HG03460 (cell line): ENCODE data around the gene MAS1.

Experiments
- ATAC-seq: cut with Tn5 transposase; IDR thresholded peaks from one replicate; pipeline ENCODE4 v1.9.1; 2021; ENCODE audit not compliant: unreplicated experiment

The MAS1 gene

GRCh38 chr6:159879856-159880255 is 10.9 kb upstream of the MAS1 start:
- ATAC-seq: no peak

GRCh38 chr6:159880412-159880975 is 10.3 kb upstream of the MAS1 start:
- ATAC-seq: no peak

DNA sequence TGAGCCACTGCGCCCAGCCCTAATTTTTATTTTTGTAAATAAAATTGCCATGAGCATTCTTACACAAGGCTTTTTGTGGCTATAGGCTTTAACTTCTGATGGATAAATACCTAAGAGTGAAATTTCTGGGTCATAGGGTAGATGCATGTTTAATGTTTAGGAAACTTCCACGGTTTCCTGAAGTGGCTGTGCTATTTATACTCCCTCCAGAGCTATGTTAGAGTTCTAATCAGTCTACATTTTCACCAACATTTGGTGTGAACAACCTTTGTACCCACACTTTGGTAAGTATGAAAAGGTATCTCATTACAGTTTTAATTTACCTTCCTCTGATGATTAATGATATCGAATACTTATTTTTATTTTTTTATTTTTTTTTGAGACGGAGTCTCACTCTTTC is 6.1 kb upstream of the MAS1 start:
- no peak for ATAC-seq

DNA sequence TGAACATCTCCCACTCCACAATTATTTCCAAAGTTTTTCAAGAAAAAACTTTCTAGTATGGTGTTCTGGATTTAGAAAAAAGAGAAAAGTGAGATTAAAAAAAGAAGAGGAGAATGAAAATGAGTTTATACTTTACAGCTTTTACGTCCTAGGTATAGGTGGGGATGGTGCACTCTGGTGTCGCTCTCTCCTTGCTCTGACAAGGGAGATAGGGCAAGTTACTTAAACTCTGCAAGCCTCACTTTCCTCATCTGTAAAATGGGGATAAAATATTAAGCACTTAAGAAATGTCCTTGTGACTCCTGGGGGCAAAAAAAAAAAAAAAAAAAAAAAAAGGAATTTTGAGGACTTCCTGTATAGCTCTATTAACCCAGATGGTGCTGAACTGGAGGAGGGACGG is 4.5 kb upstream of the MAS1 start:
- ATAC-seq: no peak

- ATAC-seq: no peak
Measured at GRCh38 chr6:159887146-159887545, 3.6 kb upstream of the MAS1 start.

DNA sequence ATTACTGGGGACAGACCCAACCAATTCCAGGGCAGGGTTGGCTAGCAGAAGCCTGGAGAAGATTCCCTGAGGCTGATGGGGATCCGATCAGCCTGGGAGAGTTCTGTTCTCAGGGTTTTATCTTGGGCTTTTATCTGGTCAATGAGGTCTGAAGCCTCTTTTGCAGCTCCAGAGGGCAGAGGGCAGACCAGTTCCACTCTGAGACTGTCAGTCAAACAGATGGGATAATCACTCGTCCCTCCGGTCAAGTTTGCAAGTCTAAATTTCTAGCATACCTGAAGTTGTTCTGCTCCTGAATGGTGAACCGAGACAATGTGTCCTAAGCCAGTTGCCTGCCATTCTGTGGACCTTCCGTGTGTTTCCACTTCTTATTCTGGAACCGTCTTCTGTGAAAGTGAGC is 3.0 kb upstream of the MAS1 start:
- ATAC-seq: no peak

DNA sequence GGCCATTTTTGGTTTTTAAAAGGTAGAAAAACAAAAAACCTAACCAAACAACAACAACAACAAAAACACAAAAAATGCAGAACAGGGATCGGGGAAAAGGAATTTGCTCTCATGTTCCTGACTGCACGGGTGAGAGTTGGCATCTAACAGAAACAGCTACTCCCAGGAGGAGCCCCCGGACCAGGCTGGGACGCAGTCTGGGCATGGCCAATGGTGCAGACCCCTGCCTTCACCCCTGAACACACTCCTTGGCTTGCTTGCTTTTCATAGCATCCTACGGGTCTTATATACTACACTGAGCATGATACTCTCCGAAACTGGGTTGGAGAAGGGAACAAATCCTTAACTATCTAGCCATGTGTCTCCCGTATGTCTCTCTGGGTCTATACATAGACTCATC is 587 bp upstream of the MAS1 start:
- ATAC-seq: no peak

- no peak for ATAC-seq
Measured at GRCh38 chr6:159892053-159892452, 1.3 kb downstream of the MAS1 start.

GRCh38 chr6:159893064-159893463 is 2.3 kb downstream of the MAS1 start:
- ATAC-seq: no peak

DNA sequence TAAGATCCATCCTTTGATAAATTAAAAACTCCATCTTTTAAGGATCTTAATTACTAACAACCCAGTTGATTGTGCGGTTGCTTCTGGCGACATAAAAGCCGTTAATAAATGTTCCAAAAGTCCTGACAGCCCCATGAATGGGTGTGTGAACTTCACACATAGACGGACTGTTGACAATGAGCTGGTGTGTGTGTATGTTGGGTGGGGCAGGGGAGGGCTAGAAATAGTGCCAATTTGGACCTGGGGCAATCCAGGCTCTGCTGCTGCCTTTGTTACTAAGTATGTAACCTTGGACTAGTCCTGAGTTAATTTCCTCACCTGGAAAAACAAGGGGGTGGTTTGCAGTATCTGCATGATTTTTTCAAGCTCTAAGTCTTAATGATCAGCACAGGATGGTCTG is 4.2 kb downstream of the MAS1 start:
- no peak for ATAC-seq

DNA sequence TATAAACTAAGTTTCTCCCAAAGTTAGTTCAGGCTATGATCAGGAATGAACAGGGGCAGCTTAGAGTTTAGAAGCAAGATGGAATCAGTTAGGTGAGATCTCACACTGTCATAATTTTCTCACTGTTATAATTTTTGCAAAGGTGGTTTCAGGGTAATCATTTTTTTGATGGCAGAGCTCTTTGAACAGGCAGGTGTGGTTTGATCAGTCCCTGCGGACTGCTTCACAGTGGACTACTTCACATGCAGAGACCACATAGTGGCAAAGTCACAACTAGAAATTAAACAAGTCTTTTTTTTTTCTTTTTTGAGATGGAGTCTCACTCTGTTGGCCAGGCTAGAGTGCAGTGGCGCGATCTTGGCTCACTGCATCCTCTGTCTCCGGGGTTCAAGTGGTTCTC is 6.8 kb downstream of the MAS1 start:
- no peak for ATAC-seq

DNA sequence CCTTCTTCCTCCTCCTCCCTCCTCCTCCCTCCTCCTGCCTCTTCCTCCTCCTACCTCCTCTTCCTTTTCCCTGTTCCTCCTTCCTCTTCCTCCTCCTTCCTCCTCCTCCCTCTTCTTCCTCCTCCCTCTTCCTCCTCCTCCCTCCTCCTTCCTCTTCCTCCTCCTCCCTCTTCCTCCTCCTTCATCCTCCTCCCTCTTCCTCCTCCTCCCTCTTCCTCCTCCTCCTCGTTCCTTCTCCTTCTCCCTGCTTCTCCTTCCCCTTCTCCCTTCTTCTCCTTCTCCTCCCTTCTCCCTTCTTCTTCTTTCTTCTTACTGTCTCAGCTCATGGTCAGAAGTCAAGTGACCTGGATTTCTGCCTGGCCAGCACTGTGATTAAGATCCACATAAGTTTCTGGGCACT is 7.7 kb downstream of the MAS1 start:
- ATAC-seq: no peak

GRCh38 chr6:159899994-159900745 is 9.4 kb downstream of the MAS1 start:
- ATAC-seq: no peak

GRCh38 chr6:159902620-159903019 is 11.8 kb downstream of the MAS1 start:
- no peak for ATAC-seq

DNA sequence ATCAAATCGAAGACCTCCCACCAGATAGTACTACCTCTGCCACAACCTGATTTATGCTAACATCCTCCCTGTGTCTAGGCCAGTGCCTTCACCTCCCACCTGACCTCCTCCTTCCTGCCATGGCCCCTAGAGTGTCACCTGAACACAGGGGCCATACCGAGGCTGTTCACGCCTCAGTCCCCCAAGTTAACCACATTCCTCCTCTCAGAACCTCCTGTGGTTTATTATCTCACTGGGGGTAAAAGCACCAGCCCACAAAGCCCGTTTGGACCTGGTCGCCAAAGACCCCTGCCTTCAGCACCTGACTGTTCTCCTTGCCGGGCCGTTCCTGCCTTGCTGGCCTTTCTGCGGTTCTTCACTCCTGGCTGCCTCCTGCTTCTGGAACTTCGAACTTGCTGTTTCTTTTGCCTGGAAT is 13.7 kb downstream of the MAS1 start:
- ATAC-seq: no peak

- ATAC-seq: no peak
Measured at GRCh38 chr6:159906400-159906799, 15.6 kb downstream of the MAS1 start.

DNA sequence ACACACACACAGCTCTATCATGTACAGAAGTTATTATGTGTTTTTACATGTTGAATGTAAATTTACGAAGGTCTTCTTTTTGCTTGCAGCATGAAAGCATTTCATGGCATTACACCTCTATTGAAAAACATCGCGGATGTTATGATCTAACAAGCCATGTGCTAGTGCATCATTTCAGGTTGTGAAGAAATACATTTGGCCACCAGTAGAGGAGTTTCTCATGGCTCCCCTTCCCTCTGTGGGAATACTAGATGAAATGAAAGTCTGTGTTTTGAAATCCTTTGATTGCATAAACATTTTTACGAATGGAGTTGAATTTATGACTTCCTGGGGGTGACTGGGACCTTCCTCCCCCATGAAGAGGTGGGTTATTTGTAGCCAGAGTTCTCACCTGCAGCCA is 17.7 kb downstream of the MAS1 start:
- no peak for ATAC-seq

- ATAC-seq: no peak
Measured at GRCh38 chr6:159908979-159909378, 18.2 kb downstream of the MAS1 start.

GRCh38 chr6:159910342-159910741 is 19.6 kb downstream of the MAS1 start:
- no peak for ATAC-seq

DNA sequence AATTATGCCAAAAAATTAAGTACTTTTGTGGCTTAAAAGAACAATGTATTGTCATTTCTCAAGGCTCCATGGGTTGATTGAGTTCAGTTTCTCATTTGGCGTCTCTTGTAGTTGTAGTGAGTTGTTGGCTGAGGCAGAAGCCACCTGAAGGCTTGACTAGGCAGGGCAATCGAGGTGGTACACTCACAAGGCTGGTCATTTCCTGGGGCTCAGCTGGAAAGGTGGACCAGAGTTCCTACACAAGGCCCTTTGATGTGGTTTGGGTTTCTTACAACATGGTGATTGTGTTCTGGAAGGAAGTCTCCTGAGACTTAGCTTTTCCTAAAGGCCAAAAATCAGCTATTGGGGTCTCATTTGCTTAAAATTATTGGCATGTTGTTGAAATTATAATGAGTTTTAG is 22.6 kb downstream of the MAS1 start:
- no peak for ATAC-seq

DNA sequence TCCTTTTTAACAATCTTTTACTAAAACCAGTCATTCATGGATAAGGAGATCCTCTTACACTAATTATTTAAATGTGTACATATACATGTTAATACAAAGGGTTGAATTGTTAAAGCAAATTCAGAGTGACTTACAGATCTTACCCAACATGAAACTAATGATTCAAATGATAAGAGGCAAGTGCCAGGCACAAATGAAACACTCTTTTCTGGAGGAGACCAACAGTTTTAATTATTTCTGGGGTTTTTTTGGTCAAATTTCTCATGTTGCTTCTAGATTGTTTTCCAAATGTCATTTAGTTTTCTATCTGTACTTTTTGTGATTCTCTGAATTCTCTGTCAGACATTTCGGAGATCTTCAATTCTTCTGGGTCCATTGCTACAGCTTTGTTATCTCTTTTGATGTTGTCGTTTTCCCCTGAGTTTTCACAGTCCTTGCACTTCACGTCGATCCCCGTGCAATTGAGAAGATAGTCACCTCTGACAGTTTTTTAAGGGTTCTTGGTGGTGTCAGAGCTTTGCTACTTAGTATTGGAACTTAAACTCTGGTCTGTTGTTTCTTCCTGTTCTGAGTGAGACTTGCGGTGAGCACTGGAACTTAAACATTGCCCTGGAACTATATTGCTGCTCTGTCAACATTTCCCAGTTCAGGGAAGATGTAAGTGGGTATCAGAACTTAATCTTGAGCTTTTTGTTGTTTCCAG is 23.2 kb downstream of the MAS1 start:
- no peak for ATAC-seq

- no peak for ATAC-seq
Measured at GRCh38 chr6:159914565-159914923, 23.8 kb downstream of the MAS1 start.

DNA sequence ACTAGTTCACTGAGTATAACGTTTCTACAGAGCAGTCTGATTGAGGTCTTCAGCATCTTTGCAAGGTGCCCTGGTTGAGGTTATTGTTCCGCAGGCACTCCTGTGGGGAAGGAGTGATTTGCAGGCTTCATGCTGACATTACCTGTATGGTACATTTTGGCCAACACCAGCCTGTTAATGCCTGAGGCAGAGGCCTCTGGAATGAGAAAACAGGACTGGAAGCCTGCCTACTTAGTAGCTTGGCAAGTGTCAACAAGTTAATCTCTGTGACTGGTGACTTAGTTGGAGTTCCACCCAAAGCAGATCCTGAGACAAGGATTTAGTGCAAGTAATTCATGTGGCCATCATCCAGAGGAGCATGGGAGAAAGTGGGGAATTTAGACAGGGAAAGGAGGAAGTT is 24.6 kb downstream of the MAS1 start:
- no peak for ATAC-seq
